WI38 (cell line): ENCODE measurements around the gene TRABD2B.
A peak's percentile ranks its signal among the peaks of the same experiment; 100 is the strongest.

Experiments used
- H3K4me3 ChIP-seq: 2 replicates; pipeline ENCODE4 v1.5.1; 2011; ENCODE audit warnings: low read depth, mild to moderate bottlenecking, control low read depth, low read length
- CTCF ChIP-seq: IDR thresholded peaks from 2 replicates; pipeline ENCODE4 v1.5.1; 2012; ENCODE audit warnings: low read depth, mild to moderate bottlenecking, control low read depth, low read length

TRABD2B gene

DNA sequence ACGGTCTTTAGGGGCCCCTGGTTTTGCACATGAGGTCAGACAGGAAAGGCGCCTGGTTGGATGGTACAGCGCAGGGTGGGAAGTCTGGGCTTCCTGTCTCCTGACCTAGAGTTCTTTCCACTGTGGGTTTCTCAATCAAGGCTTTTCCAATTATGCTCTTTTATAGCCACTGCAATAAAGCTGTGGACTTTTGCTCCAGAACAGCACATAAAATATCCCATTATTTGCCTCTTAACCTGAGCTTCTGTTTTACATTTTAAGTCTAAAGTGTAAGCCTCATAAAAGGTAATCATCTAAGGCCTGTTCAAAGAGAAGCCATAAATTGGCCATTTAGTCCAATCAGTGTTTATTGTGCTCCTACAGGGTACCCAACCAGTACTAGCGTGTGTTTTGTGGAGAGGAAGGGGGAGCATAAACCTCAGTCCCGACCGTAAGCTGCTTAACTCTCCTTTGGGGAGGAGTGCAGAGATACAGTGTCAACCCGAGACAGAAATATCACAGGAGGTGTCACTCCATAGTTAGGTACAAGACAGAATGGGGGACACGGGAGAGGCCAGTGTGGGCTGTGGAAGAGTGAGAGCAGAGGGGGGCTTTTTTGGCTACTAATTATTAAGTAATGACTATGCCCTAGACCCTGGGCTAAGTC is 270.0 kb downstream of the TRABD2B start:
- no peak overlapping the region for H3K4me3 ChIP-seq
- no peak for TF ChIP-seq CTCF

- peak; percentile 93 for TF ChIP-seq CTCF
- H3K4me3 ChIP-seq: no peak overlapping the region
These were observed 271.0 kb downstream of the TRABD2B start for GRCh38 chr1:47725992-47726855.

DNA sequence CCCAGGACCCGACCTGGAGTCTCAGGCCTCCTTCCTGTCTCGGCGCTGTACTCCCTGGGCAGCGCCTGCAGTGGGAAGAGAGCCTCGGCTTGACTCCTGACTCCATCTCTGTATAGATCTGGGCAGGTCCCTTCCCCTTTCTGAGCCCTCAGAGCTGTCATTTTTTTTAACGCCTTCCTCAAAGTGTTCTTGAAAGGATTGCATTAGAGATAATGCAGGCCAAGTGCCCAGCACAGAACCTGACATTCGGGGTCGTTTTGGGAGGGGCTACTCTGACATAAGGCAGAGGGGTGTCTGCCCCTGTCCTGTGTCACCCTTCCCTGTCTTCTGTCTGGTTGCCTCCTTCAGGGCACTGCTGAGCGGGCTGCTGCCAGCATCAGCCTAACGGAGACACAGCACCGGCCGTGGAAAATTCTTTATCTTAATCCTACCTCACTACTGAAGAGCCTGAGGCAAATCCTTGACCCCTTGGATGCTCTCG is 271.6 kb downstream of the TRABD2B start:
- no peak for TF ChIP-seq CTCF
- no peak overlapping the region for H3K4me3 ChIP-seq

GRCh38 chr1:47725000-47725473 is 272.1 kb downstream of the TRABD2B start:
- no peak for TF ChIP-seq CTCF
- no peak overlapping the region for H3K4me3 ChIP-seq

GRCh38 chr1:47724432-47724999 is 272.7 kb downstream of the TRABD2B start:
- TF ChIP-seq CTCF: no peak
- no peak overlapping the region for H3K4me3 ChIP-seq

- TF ChIP-seq CTCF: no peak
- no peak overlapping the region for H3K4me3 ChIP-seq
These were observed 274.1 kb downstream of the TRABD2B start for GRCh38 chr1:47722909-47723580.
